HG02970 (cell line): ENCODE results near the gene CRTC1.

Experiments used
- ATAC-seq: cut with Tn5 transposase; IDR thresholded peaks from one replicate; pipeline ENCODE4 v1.9.1; 2021; ENCODE audit warnings: mild to moderate bottlenecking, moderate library complexity, moderate number of reproducible peaks; ENCODE audit not compliant: unreplicated experiment, low FRiP score

Gene CRTC1

DNA sequence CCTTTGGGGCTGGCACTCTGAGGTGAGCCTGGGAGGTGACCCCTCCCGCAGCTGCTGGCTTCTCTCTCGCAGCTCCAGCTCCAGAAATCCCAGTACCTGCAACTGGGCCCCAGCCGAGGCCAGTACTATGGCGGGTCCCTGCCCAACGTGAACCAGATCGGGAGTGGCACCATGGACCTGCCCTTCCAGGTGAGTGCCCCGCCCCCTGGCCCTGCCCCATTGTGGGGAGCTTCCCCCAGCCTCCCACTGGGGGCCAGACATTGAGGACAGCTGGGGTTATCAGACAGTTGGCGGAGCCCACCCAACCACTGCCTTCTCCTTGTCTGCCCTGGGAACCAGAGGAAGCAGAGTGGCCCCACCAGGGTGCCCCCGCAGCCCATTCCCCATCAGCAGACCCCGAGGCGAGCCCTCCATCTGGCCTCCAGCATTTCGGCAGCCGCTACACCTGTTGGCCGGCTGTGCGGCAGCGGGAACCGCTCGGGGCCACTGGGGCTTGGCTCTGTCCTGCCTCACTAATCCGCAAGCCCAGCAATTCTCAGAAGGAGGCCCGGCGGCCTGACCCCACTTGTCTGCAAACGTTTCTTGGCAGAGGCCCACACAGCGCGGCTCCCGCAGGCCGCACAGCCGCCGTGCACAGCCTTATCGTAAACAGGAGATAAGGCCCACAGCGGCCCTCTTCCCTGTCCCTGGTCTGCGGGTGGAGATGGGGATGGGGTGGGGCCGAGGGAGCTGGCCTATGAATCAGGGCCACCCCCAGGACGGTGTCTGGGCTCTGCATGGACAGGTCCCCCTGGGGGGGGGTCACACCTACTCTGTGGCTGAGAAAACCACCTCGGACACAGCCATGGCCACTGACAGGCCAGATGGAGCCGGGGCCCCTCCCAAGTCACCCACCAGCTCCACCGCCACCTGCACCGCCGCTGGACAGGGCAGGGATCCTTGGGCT is 59.6 kb downstream of the CRTC1 start:
- no peak for ATAC-seq

DNA sequence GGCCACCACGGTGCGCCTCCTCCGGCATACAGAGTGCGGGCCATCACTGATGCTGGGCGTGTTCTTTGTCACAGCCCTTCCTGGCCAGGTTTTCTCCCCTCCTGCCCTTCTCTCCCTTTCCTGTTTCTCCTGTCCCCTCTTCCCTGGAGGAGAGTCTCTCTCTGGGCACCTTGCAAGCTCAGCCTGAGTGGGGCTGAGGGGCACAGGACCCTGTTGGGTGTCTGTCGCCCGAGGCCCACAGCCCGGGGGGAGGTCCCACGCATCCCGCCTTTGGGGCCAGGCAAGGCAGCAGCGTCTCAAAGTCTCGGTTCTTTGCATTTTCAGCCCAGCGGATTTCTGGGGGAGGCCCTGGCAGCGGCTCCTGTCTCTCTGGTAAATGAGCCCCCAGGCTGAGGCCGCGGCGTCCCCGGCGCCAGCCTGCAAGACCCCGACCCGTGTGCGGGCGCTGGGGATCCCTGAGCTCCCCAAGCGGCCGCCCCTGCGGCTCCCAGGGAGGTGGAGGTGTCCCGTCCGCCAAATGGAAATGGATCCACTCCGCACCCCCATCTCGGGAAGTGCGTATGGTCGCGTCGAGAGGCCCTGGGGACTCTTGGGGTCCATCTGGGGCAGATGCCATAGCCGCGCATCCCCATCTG is 60.4 kb downstream of the CRTC1 start:
- ATAC-seq, result no peak

DNA sequence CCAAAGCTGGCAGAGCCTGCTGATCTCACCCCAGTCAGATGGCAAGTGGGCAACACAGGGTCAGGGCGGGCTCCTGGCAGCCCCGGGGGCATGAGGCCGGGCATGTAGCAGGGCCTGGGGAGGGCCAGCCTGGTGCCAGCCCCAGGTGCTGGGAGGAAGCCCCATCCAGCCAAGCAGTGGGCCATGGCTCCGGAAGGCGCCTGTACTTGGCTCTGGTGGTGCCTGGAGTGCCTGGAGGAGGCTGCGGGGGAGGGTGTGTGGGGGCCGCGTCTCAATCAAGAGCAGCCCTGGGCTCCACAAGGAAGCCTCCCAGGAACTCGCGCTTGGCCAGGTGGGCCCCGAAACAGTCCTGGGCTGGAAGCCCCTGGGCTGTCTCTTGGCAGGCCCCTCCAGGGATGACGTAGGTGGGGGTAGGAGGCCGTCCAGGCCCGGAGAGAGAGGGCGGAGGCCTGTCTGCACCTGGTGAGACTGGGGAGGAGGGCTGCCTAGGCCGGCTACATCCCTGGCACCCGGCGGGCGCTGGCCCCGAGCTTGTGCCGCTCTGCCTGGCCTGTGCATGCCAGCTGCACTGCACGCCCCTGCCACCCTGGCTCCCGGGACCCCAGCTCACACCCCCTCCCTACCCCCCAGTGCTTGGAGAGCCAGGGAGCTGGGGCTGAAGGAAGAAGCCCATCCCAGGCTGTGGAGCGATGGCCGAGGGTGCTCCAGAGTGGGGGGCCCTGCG is 61.7 kb downstream of the CRTC1 start:
- ATAC-seq, result no peak

DNA sequence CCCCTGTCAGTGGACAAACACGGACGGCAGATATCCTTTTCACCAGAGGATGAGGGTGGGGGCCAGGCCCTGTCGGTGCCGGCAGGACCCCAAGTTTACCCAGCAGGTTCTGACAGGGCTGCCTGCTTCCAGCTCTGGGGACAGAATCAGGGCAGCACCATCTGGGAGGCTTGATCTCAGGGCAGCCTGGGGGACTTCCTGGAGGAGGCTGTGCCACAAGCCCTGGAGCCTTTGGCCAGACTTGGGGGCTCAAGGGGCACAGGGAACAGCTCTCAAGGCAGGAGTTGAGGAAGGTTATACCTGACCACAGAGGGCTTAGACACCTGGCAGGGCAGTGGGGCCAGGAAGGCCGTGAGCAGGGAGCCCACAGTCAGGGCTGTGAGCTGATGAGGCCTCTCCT is 62.5 kb downstream of the CRTC1 start:
- no peak for ATAC-seq

DNA sequence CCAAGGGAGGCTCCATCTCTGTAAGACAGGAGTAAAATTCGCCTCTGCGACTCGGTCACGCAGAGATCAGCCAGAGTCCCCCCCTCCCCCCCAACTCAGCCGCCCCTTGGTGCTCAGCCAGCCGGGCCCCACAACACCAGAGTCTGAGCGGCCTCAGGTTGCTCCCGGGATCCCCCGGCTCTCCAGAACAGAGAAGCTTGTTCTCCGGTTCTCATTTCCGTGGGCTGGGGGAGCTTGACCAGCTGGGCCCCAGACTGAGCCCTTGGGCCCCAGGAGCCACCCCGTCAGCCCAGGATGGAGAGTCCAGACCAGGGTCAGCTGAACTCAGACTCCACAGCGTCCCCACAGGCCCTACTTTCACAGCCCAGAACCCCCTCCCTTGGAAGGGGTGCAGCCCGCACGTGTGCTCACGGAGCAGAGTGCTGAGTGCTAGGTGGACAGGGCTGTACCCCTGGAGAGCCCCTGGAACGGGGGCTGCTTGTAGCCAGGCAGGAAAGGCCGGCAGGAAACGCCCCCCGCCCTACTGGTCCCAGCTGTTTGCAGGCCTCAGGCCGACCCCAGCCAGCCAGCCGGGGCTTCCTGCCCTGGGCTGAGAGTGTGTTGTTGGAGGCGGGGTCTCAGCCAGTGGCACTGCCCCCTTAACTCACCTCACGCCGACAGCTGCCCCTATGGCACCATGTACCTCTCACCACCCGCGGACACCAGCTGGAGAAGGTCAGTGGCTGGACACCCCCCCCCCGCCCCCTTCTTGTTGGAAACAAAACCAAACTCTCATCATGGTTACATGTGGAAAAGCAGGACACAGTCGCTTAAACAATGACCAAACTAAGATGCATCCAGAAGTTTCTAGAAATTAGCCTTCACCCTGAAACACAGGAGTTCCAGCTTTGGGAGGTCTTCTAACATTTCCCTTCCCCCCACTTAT is 63.2 kb downstream of the CRTC1 start:
- ATAC-seq, result no peak

DNA sequence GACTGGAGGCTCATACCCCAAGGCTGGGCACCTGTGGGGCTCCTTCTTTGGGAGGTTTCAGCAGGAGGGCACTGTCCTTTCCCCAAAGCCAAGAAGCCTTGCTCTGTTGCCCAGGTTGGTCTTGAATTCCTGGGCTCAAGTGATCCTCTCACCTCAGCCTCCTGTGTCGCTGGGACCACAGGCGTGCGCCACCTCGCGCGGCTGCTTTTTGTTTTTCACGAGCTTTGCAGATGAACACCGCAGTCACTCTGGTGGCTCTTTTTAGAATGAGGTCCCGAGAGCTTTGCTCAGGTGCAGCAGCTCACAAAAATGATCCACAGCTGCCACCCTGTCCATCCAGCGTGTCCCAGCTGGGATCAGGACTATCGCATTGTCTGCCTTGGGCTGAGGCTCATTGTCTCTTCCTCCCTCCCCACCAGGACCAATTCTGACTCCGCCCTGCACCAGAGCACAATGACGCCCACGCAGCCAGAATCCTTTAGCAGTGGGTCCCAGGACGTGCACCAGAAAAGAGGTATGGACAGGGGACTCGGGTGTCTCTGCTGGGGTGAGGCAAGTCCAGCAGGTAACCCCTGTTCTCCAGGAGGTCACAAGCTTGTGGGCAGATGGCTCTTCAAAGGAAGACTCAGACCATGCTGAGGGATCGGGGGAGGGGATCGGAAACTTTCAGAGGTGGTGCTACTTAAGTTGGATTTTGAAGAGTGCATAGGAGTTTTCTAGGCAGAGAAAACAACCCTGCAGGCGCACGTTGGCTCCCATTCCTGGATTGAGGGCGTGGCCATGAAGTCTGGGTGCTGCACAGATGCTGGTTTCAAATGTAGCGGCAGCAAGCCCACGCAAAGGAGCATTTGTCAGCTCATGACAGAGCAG is 66.1 kb downstream of the CRTC1 start:
- ATAC-seq, result no peak

DNA sequence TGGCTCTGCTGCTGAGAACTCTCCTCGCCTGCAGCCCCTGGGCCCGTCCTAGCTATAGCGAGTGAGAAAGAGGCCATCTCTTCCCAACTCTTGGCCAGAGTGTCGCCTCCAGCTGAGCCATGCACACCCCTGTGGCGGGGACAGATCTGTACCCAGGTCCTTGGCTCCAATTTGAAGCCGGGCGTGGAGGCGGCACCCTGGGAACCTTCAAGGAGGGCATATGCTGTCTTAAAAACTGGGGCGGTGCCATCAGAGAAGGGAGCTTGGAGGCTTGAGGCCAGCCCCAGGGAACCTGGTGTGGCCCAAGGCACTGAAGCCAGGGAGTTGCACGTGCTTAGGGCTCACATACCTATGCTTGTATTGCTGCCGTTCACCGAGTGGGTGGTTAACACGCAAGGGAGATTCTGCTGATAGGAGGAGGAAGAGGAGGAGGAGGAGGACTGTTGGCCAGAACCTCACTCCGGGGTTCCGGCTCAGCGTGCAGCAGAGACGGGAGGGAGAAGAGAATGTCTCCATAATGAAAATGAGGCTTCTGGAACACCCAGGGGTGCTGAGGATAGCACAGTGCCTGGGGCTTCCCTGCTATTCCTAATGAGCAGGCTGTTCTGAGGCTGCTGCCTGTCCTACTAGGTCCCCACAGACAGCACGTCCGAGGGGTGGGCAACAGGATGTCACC is 67.0 kb downstream of the CRTC1 start:
- ATAC-seq, result no peak

DNA sequence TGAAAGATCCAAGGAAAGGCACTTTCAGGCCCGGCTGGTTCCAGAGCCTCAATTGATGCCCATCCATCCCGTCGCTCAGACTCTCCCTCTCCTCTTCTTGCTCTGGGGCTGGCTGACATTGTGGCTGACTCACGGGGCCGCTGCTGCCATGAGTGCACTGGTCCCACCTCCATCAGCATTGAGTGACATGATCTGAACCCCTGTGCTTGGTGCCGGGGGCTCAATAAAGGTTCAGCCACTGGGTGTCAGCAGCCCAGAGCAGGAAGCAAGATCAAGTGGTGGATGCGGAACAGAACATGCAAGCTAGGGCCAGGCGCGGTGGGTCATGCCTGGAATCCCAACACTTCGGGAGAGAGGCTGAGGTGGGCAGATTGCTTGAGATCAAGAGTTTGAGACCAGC is 68.1 kb downstream of the CRTC1 start:
- ATAC-seq, result no peak

DNA sequence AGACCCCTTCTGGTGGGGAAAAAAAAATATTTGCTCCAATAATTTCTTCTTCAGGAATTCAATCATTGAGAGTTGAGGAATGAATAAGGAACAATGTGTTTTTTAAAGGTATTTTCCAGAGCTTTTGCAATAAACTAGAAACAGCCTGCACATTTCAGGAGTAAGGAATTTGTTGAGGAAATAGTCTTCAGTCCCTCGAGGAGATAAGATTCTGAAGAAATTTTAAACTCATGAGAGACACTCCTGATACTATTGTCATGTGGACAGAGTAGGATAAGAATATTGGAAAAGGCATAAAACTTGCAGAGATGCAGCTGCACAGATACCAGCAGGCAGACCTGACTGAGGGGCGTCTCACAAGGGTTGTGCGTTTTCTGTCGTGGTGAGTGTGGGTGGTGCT is 71.0 kb downstream of the CRTC1 start:
- no peak for ATAC-seq

DNA sequence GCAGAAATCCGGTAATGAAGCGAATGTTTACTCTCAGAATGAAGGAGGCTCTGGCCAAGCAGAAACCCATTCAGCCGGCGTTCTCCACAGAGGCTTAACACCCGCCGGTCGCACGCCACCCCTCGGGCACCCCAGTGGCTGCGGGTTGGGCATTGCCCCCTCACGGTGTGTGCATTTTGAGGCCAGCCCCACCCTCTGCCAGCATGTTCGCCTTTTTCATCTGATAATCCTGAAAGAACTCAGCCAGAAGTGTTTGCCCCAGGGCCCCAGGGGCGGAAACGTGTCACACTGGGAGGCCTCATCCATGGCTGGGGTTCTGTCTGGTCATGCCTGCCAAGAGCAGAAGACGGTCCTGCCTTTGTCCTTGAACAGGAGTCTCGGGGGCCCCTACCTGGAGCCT is 73.4 kb downstream of the CRTC1 start:
- ATAC-seq, result no peak

DNA sequence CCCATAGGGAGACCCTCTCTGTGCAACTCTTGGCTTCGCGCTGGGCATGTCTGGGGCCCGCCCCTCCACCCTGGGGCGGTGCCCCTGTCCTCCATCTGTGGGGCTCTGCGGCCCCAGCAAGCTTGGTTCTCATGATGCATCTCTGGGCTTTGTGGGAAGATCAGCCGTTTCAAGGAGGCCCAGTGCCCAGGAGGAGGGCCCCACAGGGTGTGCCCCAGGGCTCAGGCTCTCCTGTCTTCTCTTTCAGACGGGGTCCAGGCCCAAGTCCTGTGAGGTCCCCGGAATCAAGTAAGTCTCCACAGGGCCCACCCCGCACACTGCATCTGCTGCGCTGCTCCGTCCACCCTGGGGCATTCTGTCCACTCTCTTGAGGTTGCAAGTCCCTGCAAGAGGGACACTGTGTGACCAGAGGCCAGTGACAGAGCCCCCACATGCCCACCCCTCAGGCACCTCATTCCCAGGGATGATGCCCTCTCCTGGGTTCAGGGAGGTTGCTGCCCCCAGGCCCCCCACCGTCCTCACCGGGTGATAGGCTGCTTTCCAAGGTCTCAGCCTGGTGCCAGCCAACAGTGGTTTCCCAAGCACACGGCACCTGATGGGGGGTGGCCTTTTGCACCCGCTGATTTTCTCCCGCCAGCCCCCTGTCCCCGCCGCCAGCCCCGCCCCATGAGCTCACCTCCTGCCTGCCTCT is 76.0 kb downstream of the CRTC1 start:
- ATAC-seq, result no peak

DNA sequence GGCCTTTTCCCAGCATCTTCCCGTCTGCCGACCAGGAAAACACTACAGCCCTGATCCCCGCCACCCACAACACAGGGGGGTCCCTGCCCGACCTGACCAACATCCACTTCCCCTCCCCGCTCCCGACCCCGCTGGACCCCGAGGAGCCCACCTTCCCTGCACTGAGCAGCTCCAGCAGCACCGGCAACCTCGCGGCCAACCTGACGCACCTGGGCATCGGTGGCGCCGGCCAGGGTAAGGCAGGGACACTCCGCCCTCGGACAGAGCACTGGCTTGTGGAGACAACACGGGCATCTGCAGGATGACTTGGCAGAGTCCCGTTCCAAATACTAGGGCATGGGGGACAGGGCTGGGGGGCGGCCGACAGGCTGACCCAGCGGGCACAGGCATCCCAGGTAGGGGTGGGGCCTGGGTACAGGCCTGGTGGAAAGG is 76.5 kb downstream of the CRTC1 start:
- no peak for ATAC-seq

DNA sequence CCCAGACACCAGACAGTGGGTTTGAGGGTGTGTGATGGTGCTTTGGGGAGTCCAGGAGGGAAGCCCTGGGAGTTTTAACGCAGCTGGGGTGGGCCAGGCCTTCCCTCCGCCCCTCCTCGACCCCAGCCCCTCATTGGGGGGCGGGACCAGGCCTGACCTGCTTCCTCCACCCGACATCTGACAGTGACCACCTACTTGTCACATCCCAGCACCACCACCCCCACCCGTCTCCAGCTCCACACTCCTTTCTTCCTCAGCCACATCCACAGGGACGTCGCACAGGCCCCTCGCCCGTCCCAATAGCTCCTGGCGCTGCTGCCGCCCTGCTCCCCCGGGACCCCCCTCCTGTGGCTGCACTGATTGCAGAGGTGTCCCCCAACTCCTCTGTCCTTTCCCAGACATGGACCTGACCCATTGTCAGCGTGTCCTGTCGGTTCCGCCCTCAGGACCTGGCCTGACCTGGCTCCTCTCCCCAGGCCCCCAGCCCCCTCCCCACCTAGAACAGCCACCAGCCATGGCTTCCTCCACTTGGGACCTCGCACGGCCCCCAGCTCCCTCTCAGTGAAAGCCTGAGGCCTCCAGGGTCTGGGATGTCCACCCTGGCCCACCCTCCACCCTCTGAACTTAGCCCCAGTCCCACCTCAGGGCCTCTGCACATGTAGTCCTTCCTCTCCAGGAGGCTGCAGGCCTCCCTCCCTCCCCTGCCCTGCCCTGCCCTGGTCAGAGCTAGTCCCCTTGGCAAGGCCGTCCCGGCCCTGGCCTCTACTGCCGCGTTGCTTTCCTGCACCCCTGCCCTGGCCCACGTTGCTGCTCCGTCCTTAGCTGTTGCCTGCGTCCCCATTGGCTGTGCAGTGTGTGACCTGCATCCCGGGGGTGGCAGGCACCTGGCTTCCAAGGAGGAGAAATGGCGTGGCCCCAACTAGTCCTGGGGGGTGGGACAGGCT is 77.2 kb downstream of the CRTC1 start:
- no peak for ATAC-seq

DNA sequence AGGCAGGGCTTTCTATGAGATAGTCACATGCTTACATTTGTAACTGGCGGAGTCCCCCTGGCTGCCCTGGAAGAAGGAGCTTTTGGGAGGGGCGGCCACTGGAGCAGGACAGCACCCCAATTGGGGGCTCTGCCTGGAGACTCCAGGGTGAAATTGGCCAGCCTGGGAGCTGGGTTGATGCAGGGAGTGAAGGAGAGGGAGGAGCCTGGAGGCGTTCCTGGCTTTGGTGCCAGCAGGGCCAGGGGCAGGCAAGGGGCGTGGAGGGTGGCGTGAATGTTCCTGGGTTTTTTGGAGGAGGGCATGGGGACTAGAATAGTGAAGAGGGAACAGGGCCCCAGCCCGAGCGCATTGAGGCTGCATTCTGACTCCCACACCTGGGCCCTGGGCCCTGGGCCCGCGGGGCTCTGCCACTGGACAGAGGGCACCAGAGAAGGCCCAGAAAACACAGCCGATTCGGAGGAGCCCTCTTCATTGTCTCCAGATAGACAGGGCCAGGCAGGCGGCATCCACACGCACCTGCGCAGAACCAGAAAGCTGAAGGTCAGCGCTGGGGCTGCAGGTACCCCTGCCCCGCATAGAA is 78.1 kb downstream of the CRTC1 start:
- ATAC-seq, result no peak

DNA sequence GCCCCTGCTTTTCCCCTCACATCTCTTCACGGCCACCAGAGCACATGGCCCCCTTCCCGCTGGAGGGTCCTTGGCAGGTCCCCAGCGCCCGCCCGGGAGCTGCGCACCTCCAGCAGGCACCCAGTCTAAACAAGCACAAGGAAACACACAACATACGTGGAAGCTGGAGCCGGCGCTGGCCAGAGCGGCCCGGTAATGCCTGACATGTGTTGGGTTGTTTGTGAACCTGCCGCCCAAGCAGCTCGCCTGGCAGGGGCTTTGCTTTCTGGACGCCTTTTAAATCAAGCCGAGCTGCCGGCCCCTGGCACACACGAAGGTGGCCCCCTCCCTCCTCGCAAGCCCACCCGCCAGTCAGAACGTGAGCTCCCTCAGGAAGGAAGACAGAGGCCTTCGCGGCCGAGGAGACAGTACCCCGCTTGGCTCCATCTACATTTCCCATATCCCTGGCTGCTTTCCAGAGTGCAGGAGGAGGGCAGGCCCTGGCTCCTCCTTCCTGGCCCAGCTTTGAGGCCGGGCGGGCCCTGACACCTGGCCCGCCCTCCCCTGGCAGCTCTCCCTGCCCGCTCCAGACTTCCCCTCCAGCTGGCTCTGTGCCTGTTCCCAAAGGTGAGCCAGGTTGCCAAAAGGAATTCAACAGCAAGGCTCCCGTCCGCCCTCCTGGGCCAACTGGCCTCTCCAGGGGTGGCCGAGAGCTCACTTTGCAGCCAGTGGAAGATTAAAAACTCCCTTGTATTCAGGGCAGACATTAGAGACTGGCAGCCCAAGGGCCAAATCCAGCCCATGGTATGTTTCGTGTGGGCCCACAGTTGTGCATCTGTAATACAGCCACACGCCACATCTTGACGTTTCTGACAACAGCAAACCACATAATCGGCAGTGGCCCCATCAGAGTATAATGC is 78.9 kb downstream of the CRTC1 start:
- no peak for ATAC-seq
